Esophagus muscularis mucosa (tissue), 4 donors: ENCODE results near the gene AGBL2. TPM values are rescaled to one million over a fixed set of nuclear protein-coding genes. Genes with fewer than 3 reads are reported as not detected.
A peak's percentile ranks its signal among the peaks of the same experiment; 100 is the strongest.

Experiments used
- DNase-seq: peaks from one replicate; pipeline ENCODE4 v3.0.0-alpha.2; 2017; ENCODE audit errors: extremely low spot score
- H3K27ac ChIP-seq, 4 donors: fragments of 200-600 bp; sonication (generic); replicated peaks in 1 of 4; 1 replicate in 3 of 4; 2 replicates in 1 of 4; pipeline ENCODE4 v1.5.1; 2016 to 2019; ENCODE audit warnings: mild to moderate bottlenecking in 1 of 4
- H3K27me3 ChIP-seq, 4 donors: fragments of 200-600 bp; sonication (generic); one replicate each; pipeline versions ENCODE4 v1.5.1 to v1.6.0; 2016 to 2019
- H3K36me3 ChIP-seq, 4 donors: fragments of 200-600 bp; sonication (generic); one replicate each; pipeline ENCODE4 v1.5.1; 2016 to 2019
- H3K4me1 ChIP-seq, 4 donors: fragments of 200-600 bp; sonication (generic); one replicate each; pipeline ENCODE4 v1.5.1; 2016 to 2019
- H3K4me3 ChIP-seq, 4 donors: fragments of 200-600 bp; sonication (generic); 1 replicate in 2 of 4; 2 replicates in 2 of 4; pipeline ENCODE4 v1.5.1; 2016 to 2019; ENCODE audit warnings: mild to moderate bottlenecking in 4 of 4, moderate library complexity in 1 of 4
- H3K9me3 ChIP-seq, 4 donors: fragments of 200-600 bp; sonication (generic); 1 replicate in 3 of 4; 2 replicates in 1 of 4; pipeline ENCODE4 v1.5.1; 2016 to 2019
- CTCF ChIP-seq, 3 experiments: fragments of 200-600 bp in 2 of 3; fragments of 450-650 bp in 1 of 3; sonication (generic) in 2 of 3; IDR thresholded peaks; one replicate each; pipeline ENCODE4 v1.5.1; 2017 to 2019; ENCODE audit warnings: antibody characterized with exemption in 3 of 3, mild to moderate bottlenecking in 2 of 3, moderate library complexity in 1 of 3
- EP300 ChIP-seq: sonication (generic); formaldehyde crosslinking; IDR thresholded peaks from one replicate; pipeline ENCODE4 v1.6.1; 2017; ENCODE audit warnings: antibody characterized with exemption
- POLR2A ChIP-seq: fragments of 450-650 bp; IDR thresholded peaks from one replicate; pipeline ENCODE4 v1.6.1; 2017; ENCODE audit warnings: antibody characterized with exemption, moderate library complexity, mild to moderate bottlenecking, low read depth
- POLR2AphosphoS5 ChIP-seq, 2 donors: sonication (generic); formaldehyde crosslinking; IDR thresholded peaks; one replicate each; pipeline ENCODE4 v1.6.1; 2017; ENCODE audit warnings: antibody characterized with exemption in 2 of 2
- WGBS: methylation state at CpG from one replicate; pipeline ENCODE4 v1.1.5; 2018; 5-methylcytosine and 5-hydroxymethylcytosine counted together
- intact Hi-C: fragments of 100-400 bp; cut with DNase I; formaldehyde crosslinking; loops from one replicate; pipeline ENCODE4 v1.15.1; 2023
- total RNA-seq, 4 donors: library from RNA; depleted of rRNA; stranded (reverse); fragments of >200 nt; gene quantifications; one replicate each; pipeline versions ENCODE4 v1.1.0 to v1.2.1, GENCODE V29; 2016

AGBL2 gene
- total RNA-seq, 4 donors from 2014 or later, result 0.42 to 1.8 TPM; not detected in 2

GRCh38 chr11:47651818-47652469 lies 63.2 kb downstream of the AGBL2 start:
- Histone ChIP-seq H3K4me3 (no peak overlapping the region), H3K27me3 (no peaks in the 10 kb centered on the region), H3K27ac (no peak overlapping the region), H3K4me1 (no peaks in the 10 kb centered on the region), H3K36me3 (no peaks in the 10 kb centered on the region), H3K9me3 (no peaks in the 10 kb centered on the region)
- intact Hi-C loops, result no loop called here
- no peak for DNase-seq
- 89% methylated on average over 5 of the region's 5 CpGs for WGBS
- no peak for TF ChIP-seq POLR2AphosphoS5 (IDR thresholded peaks at IDR 0.05)
- no peak for TF ChIP-seq POLR2A
- TF ChIP-seq EP300, result no peak

GRCh38 chr11:47649276-47649675 lies 65.9 kb downstream of the AGBL2 start:
- Histone ChIP-seq H3K27me3 (no peaks in the 10 kb centered on the region), H3K4me1 (no peaks in the 10 kb centered on the region), H3K4me3 (no peak overlapping the region), H3K36me3 (no peaks in the 10 kb centered on the region), H3K9me3 (no peaks in the 10 kb centered on the region), H3K27ac (no peak overlapping the region)
- TF ChIP-seq POLR2AphosphoS5 (IDR thresholded peaks at IDR 0.05) (no peak), CTCF (IDR thresholded peaks at IDR 0.05) (no peak), EP300 (no peak)
- intact Hi-C loops, result no loop called here
- no peak for DNase-seq
- 72% methylated on average over 3 of the region's 3 CpGs for WGBS

GRCh38 chr11:47646019-47646418 lies 69.2 kb downstream of the AGBL2 start:
- H3K4me1 ChIP-seq, result peaks cover 10 to 15% (median 14%) of the 10 kb centered on the region in 4 donors
- H3K27me3 ChIP-seq, result no peaks in the 10 kb centered on the region
- DNase-seq, result no peak
- H3K9me3 ChIP-seq, result no peaks in the 10 kb centered on the region
- no peak for TF ChIP-seq CTCF (IDR thresholded peaks at IDR 0.05)
- no peak for TF ChIP-seq POLR2A
- no peak for TF ChIP-seq EP300
- intact Hi-C loops, result no loop called here
- no peak overlapping the region for H3K4me3 ChIP-seq
- H3K36me3 ChIP-seq, result no peaks in the 10 kb centered on the region
- WGBS, result 88% methylated on average over 6 of the region's 6 CpGs
- H3K27ac ChIP-seq, result no peak overlapping the region

GRCh38 chr11:47645500-47645899 lies 69.7 kb downstream of the AGBL2 start:
- no peaks in the 10 kb centered on the region for H3K27me3 ChIP-seq
- no peak overlapping the region for H3K4me3 ChIP-seq
- no peaks in the 10 kb centered on the region for H3K9me3 ChIP-seq
- H3K36me3 ChIP-seq, result no peaks in the 10 kb centered on the region
- WGBS, result 83% methylated on average over 6 of the region's 6 CpGs
- no peak for DNase-seq
- intact Hi-C loops, result no loop called here
- H3K4me1 ChIP-seq, result peaks cover 14 to 20% (median 19%) of the 10 kb centered on the region in 4 donors
- no peak overlapping the region for H3K27ac ChIP-seq
- no peak for TF ChIP-seq EP300

- intact Hi-C loops, result loop anchor here (5.0 kb wide), 2 partner anchors 75 to 210 kb away; partner anchors contain the start of gene AGBL2
- Histone ChIP-seq H3K27ac (peak within 1 kb of the TSS; percentile 92 to 99 (median 95)), H3K4me1 (peaks cover 14 to 31% (median 28%) of the 10 kb centered on the region in 4 donors), H3K27me3 (no peaks in the 10 kb centered on the region), H3K36me3 (peaks cover 6 to 23% (median 16%) of the 10 kb centered on the region in 4 donors), H3K4me3 (peak within 1 kb of the TSS; percentile 72 to 92 (median 88)), H3K9me3 (no peaks in the 10 kb centered on the region)
- DNase-seq, result peak; percentile 99
- WGBS, result under 1% methylated on average over 40 of the region's 78 CpGs
- TF ChIP-seq POLR2AphosphoS5 (IDR thresholded peaks at IDR 0.05), result peak; percentile 87 to 95
- peak; percentile 47 for TF ChIP-seq POLR2A
- no peak for TF ChIP-seq EP300
- TF ChIP-seq CTCF (IDR thresholded peaks at IDR 0.05), result peak; percentile 39 to 47 (median 40)
Observed at GRCh38 chr11:47642099-47642855, 72.9 kb downstream of the AGBL2 start, which contains the start of gene MTCH2. Gene MTCH2, minus strand, starts transcription at chr11:47642559. Its CDS starts 94 bp downstream, at chr11:47642465.
